Measurements from ENCODE around the gene SH3RF3.

Gene SH3RF3

GRCh38 chr2:109352056-109352897 is 223.3 kb downstream of the SH3RF3 start:
- no peak for DNase-seq (ENCODE audit: low read depth)
- no peak for TF ChIP-seq CTCF (IDR thresholded peaks at IDR 0.05; ENCODE audit: control insufficient read depth, insufficient read depth, low read depth, low read length, missing control alignments)

GRCh38 chr2:109352898-109353689 is 224.1 kb downstream of the SH3RF3 start:
- no peak for TF ChIP-seq CTCF (IDR thresholded peaks at IDR 0.05; ENCODE audit: control insufficient read depth, insufficient read depth, low read depth, low read length, missing control alignments)
- H3K4me3 ChIP-seq (ENCODE audit: control insufficient read depth, low read depth, low read length) = no peak overlapping the region
- no peak for DNase-seq (ENCODE audit: low read depth)

More at GRCh38 chr2:109352056-109352897, 223.3 kb downstream of the SH3RF3 start:
- no peak overlapping the region for H3K4me3 ChIP-seq (ENCODE audit: control insufficient read depth, low read depth, low read length)

GRCh38 chr2:109353806-109354745 is 225.1 kb downstream of the SH3RF3 start:
- H3K4me3 ChIP-seq (ENCODE audit: control insufficient read depth, low read depth, low read length) = no peak overlapping the region
- no peak for TF ChIP-seq CTCF (IDR thresholded peaks at IDR 0.05; ENCODE audit: control insufficient read depth, insufficient read depth, low read depth, low read length, missing control alignments)
- DNase-seq (ENCODE audit: low read depth) = no peak

GRCh38 chr2:109355192-109355843 is 226.3 kb downstream of the SH3RF3 start:
- no peak for DNase-seq (ENCODE audit: low read depth)
- H3K4me3 ChIP-seq (ENCODE audit: control insufficient read depth, low read depth, low read length) = no peak overlapping the region
- TF ChIP-seq CTCF (IDR thresholded peaks at IDR 0.05; ENCODE audit: control insufficient read depth, insufficient read depth, low read depth, low read length, missing control alignments) = no peak

- no peak for DNase-seq (ENCODE audit: low read depth)
- TF ChIP-seq CTCF (IDR thresholded peaks at IDR 0.05; ENCODE audit: control insufficient read depth, insufficient read depth, low read depth, low read length, missing control alignments) = no peak
- no peak overlapping the region for H3K4me3 ChIP-seq (ENCODE audit: control insufficient read depth, low read depth, low read length)
Observed at GRCh38 chr2:109356324-109357035, 227.5 kb downstream of the SH3RF3 start.
